GM18508 (cell line): ENCODE measurements around the gene CCND1.

Source experiments
- ATAC-seq: cut with Tn5 transposase; IDR thresholded peaks from one replicate; pipeline ENCODE4 v1.9.1; 2021; ENCODE audit warnings: moderate number of reproducible peaks; ENCODE audit not compliant: insufficient read depth, unreplicated experiment

CCND1 gene

GRCh38 chr11:69639831-69640230 lies 1.1 kb upstream of the CCND1 start:
- ATAC-seq = no peak

- ATAC-seq = no peak
These were observed 529 bp upstream of the CCND1 start for GRCh38 chr11:69640260-69640994.

GRCh38 chr11:69641681-69642548 lies 959 bp downstream of the CCND1 start:
- no peak for ATAC-seq

GRCh38 chr11:69642549-69642912 lies 1.6 kb downstream of the CCND1 start:
- no peak for ATAC-seq

GRCh38 chr11:69642913-69643632 lies 2.1 kb downstream of the CCND1 start:
- no peak for ATAC-seq

- no peak for ATAC-seq
These were observed 2.7 kb downstream of the CCND1 start for GRCh38 chr11:69643646-69644045.

GRCh38 chr11:69644071-69644961 lies 3.4 kb downstream of the CCND1 start:
- ATAC-seq = no peak

- ATAC-seq = no peak
These were observed 4.2 kb downstream of the CCND1 start for GRCh38 chr11:69644962-69645675.

- ATAC-seq = no peak
These were observed 5.0 kb downstream of the CCND1 start for GRCh38 chr11:69645801-69646492.

- no peak for ATAC-seq
These were observed 5.8 kb downstream of the CCND1 start for GRCh38 chr11:69646493-69647389.

- no peak for ATAC-seq
These were observed 6.4 kb downstream of the CCND1 start for GRCh38 chr11:69647390-69647748.

- ATAC-seq = no peak
These were observed 7.0 kb downstream of the CCND1 start for GRCh38 chr11:69647761-69648497.

- no peak for ATAC-seq
These were observed 8.0 kb downstream of the CCND1 start for GRCh38 chr11:69648679-69649575.

- no peak for ATAC-seq
These were observed 8.6 kb downstream of the CCND1 start for GRCh38 chr11:69649576-69649900.

- ATAC-seq = no peak
These were observed 9.3 kb downstream of the CCND1 start for GRCh38 chr11:69650081-69650831.
